Frontal cortex (tissue), 4 donors: ENCODE data around the gene GOLGA8O. TPM values are rescaled to one million over a fixed set of nuclear protein-coding genes. Genes with fewer than 3 reads are reported as not detected.
"Not testable (repeated sequence)": the region's sequence is repeated elsewhere in the genome, so short reads cannot be mapped to it uniquely, and the experiment has no call there.

Experiments used
- DNase-seq, 2 donors: peaks; one replicate each; pipeline ENCODE4 v3.0.0; 2012; ENCODE audit warnings: low spot score in 2 of 2
- FAIRE-seq: peaks from 2 replicates; lab custom pipeline; 2012; peaks lifted over from hg19 to GRCh38; lab: Jason Lieb, UNC
- small RNA-seq: library from RNA; depleted of rRNA; stranded (forward); fragments of <200 nt; gene quantifications from one replicate; pipeline ENCODE3, GENCODE V24; 2014
- total RNA-seq: library from RNA; depleted of rRNA; stranded (reverse); fragments of >200 nt; gene quantifications from one replicate; pipeline ENCODE4 v1.2.3, GENCODE V29; 2014
- donor health status: control.
- donor health status: control.
- donor health status: control.

The GOLGA8O gene
- under 0.01 TPM for total RNA-seq

- not testable (repeated sequence) for FAIRE-seq, DNase-seq
Measured at GRCh38 chr15:32455534-32455933, at the start of gene GOLGA8O. Gene GOLGA8O, minus strand, starts transcription at chr15:32455634. Its CDS starts 98 bp downstream, at chr15:32455536.

- not testable (repeated sequence) for FAIRE-seq, DNase-seq
Measured at GRCh38 chr15:32504152-32504811, 48.8 kb upstream of the GOLGA8O start.

- FAIRE-seq, DNase-seq: not testable (repeated sequence)
Measured at GRCh38 chr15:32502946-32503345, 47.5 kb upstream of the GOLGA8O start.

GRCh38 chr15:32492768-32493167 lies 37.3 kb upstream of the GOLGA8O start:
- not testable (repeated sequence) for FAIRE-seq, DNase-seq

GRCh38 chr15:32486474-32486873 lies 31.0 kb upstream of the GOLGA8O start:
- DNase-seq, FAIRE-seq: not testable (repeated sequence)

GRCh38 chr15:32483377-32483776 lies 27.9 kb upstream of the GOLGA8O start:
- not testable (repeated sequence) for DNase-seq, FAIRE-seq

GRCh38 chr15:32481683-32482082 lies 26.2 kb upstream of the GOLGA8O start:
- not testable (repeated sequence) for DNase-seq, FAIRE-seq

- FAIRE-seq, DNase-seq: not testable (repeated sequence)
Measured at GRCh38 chr15:32468076-32468475, 12.6 kb upstream of the GOLGA8O start.

GRCh38 chr15:32440445-32440977 lies 14.9 kb downstream of the GOLGA8O start:
- DNase-seq, FAIRE-seq: not testable (repeated sequence)

GRCh38 chr15:32434102-32434963 lies 21.1 kb downstream of the GOLGA8O start:
- DNase-seq, FAIRE-seq: not testable (repeated sequence)

GRCh38 chr15:32427635-32428034 lies 27.8 kb downstream of the GOLGA8O start:
- FAIRE-seq, DNase-seq: not testable (repeated sequence)

GRCh38 chr15:32426511-32426910 lies 28.9 kb downstream of the GOLGA8O start:
- DNase-seq, FAIRE-seq: not testable (repeated sequence)

- FAIRE-seq, result peak; percentile 50
- not testable (repeated sequence) for DNase-seq
Measured at GRCh38 chr15:32407903-32408302, 47.5 kb downstream of the GOLGA8O start.

GRCh38 chr15:32403192-32403591 lies 52.2 kb downstream of the GOLGA8O start, which contains the start of gene GOLGA8K:
Gene GOLGA8K, minus strand, starts transcription at chr15:32403292. Its CDS starts 98 bp downstream, at chr15:32403194.
- not testable (repeated sequence) for FAIRE-seq, DNase-seq

- not testable (repeated sequence) for FAIRE-seq, DNase-seq
Measured at GRCh38 chr15:32396522-32396921, 58.9 kb downstream of the GOLGA8O start.

Small RNAs within 50 kb of the gene (small RNA-seq; reads per million reads assigned to genes)
- gene AC135983.5, result not detected
- gene RF00096, result not detected
- not detected for gene RN7SL539P

Other genes starting within 250 kb of the GOLGA8O start
- 0.41 TPM for gene GOLGA8K, start 52.3 kb downstream of the GOLGA8O start, total RNA-seq
- 2.4 TPM for gene GOLGA8N, start 137.8 kb upstream of the GOLGA8O start, total RNA-seq
- gene ARHGAP11A, start 159.9 kb upstream of the GOLGA8O start, total RNA-seq, result 11.8 TPM
- 136 TPM for gene SCG5, start 186.1 kb upstream of the GOLGA8O start, total RNA-seq